Erythroblast (primary cell): Measurements from ENCODE around the gene SMARCA5.

Experiments used
- GATA1 ChIP-seq: IDR thresholded peaks from 2 replicates; pipeline ENCODE4 v1.6.1; 2011; ENCODE audit warnings: low read depth, mild to moderate bottlenecking, control low read depth, low read length, moderate library complexity
- POLR2A ChIP-seq: IDR thresholded peaks from 2 replicates; pipeline ENCODE4 v1.6.1; 2011; ENCODE audit warnings: mild to moderate bottlenecking, low read length

GRCh38 chr4:143554728-143555597, 41.5 kb downstream of the SMARCA5 start:
- TF ChIP-seq POLR2A (no peak), GATA1 (no peak)
